ENCODE data around the gene KIF17. TPM values are rescaled to one million over a fixed set of nuclear protein-coding genes. Genes with fewer than 3 reads are reported as not detected.

Gene KIF17
- total RNA-seq, 2 donors from 2014 or later, result 0.68 to 3.2 TPM

- no peak overlapping the region for H3K4me3 ChIP-seq
- H3K27ac ChIP-seq, result no peak overlapping the region
- no peaks in the 10 kb centered on the region for H3K36me3 ChIP-seq
- H3K4me1 ChIP-seq (ENCODE audit: control insufficient read depth in 1 of 2, low read depth in 2 of 2), result no peaks in the 10 kb centered on the region
- no peaks in the 10 kb centered on the region for H3K9me3 ChIP-seq
- ATAC-seq (ENCODE audit: insufficient number of reproducible peaks, low FRiP score, low read depth) (no peak), DNase-seq (ENCODE audit: low spot score) (no peak)
- no peaks in the 10 kb centered on the region for H3K27me3 ChIP-seq (replicated peaks; ENCODE audit: insufficient read depth)
- TF ChIP-seq, protein P1, sequence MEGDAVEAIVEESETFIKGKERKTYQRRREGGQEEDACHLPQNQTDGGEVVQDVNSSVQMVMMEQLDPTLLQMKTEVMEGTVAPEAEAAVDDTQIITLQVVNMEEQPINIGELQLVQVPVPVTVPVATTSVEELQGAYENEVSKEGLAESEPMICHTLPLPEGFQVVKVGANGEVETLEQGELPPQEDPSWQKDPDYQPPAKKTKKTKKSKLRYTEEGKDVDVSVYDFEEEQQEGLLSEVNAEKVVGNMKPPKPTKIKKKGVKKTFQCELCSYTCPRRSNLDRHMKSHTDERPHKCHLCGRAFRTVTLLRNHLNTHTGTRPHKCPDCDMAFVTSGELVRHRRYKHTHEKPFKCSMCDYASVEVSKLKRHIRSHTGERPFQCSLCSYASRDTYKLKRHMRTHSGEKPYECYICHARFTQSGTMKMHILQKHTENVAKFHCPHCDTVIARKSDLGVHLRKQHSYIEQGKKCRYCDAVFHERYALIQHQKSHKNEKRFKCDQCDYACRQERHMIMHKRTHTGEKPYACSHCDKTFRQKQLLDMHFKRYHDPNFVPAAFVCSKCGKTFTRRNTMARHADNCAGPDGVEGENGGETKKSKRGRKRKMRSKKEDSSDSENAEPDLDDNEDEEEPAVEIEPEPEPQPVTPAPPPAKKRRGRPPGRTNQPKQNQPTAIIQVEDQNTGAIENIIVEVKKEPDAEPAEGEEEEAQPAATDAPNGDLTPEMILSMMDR (IDR thresholded peaks at IDR 0.05), result no peak
Measured at GRCh38 chr1:20709868-20710267, 7.9 kb downstream of the KIF17 start.

DNA sequence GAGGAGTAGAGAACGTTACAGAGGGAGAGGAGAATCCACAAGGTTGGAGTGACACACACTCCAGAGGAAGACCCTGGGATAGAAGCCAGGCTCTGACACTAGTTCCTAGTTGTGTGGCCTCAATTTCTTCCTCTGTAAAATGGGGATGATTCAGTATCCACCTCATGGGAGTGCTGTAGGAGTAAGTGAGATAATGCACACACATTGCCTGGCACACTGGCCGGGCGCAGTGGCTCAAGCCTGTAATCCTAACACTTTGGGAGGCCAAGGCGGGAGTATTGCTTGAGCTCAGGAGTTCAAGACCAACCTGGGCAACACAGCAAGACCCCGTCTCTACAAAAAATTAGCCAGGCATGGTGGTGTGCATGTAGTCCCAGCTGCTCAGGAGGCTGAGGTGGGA is 8.9 kb downstream of the KIF17 start:
- Histone ChIP-seq H3K4me3 (no peak overlapping the region), H3K27me3 (replicated peaks; ENCODE audit: insufficient read depth) (no peaks in the 10 kb centered on the region), H3K36me3 (no peaks in the 10 kb centered on the region), H3K9me3 (no peaks in the 10 kb centered on the region), H3K4me1 (ENCODE audit: control insufficient read depth in 1 of 2, low read depth in 2 of 2) (no peaks in the 10 kb centered on the region), H3K27ac (no peak overlapping the region)
- ATAC-seq (ENCODE audit: insufficient number of reproducible peaks, low FRiP score, low read depth) (no peak), DNase-seq (ENCODE audit: low spot score) (no peak)
- TF ChIP-seq, protein P1 (IDR thresholded peaks at IDR 0.05), result no peak

GRCh38 chr1:20708057-20708456 is 9.8 kb downstream of the KIF17 start:
- Histone ChIP-seq H3K4me1 (ENCODE audit: control insufficient read depth in 1 of 2, low read depth in 2 of 2) (no peaks in the 10 kb centered on the region), H3K4me3 (no peak overlapping the region)
- DNase-seq (ENCODE audit: low spot score), result no peak

DNA sequence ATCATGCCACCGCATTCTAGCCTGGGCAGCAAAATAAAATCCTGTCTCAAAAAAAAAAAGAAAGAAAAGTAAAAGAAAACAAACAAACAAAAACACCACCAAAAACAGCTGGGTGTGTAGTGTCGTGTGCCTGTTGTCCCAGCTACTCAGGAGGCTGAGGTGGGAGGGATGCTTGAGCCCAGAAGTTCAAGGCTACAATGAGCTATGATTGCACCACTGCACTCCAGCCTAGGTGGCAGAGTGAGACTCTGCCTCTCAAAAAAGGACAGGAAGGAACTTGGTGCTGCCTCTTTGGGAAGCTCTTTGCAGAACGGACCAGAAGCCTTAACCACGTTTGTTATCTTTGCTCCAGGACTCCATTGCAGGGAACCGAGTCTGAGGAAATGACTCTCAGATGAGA is 11.0 kb downstream of the KIF17 start:
- TF ChIP-seq, protein P1 (IDR thresholded peaks at IDR 0.05), result no peak
- DNase-seq (ENCODE audit: low spot score), result no peak
- H3K9me3 ChIP-seq, result no peaks in the 10 kb centered on the region
- ATAC-seq (ENCODE audit: insufficient number of reproducible peaks, low FRiP score, low read depth), result no peak
- H3K4me1 ChIP-seq (ENCODE audit: control insufficient read depth in 1 of 2, low read depth in 2 of 2), result no peaks in the 10 kb centered on the region
- H3K27ac ChIP-seq, result no peak overlapping the region
- no peaks in the 10 kb centered on the region for H3K36me3 ChIP-seq
- H3K4me3 ChIP-seq, result no peak overlapping the region
- H3K27me3 ChIP-seq (replicated peaks; ENCODE audit: insufficient read depth), result no peaks in the 10 kb centered on the region

More at GRCh38 chr1:20708057-20708456, 9.8 kb downstream of the KIF17 start:
- ATAC-seq (ENCODE audit: insufficient number of reproducible peaks, low FRiP score, low read depth), result no peak
- H3K27ac ChIP-seq, result no peak overlapping the region
- no peaks in the 10 kb centered on the region for H3K9me3 ChIP-seq
- no peaks in the 10 kb centered on the region for H3K36me3 ChIP-seq
- TF ChIP-seq, protein P1 (IDR thresholded peaks at IDR 0.05), result no peak
- H3K27me3 ChIP-seq (replicated peaks; ENCODE audit: insufficient read depth), result no peaks in the 10 kb centered on the region

GRCh38 chr1:20705203-20705755 is 12.5 kb downstream of the KIF17 start:
- DNase-seq (ENCODE audit: low spot score) (no peak), ATAC-seq (ENCODE audit: insufficient number of reproducible peaks, low FRiP score, low read depth) (no peak)

More at GRCh38 chr1:20705203-20705755, 12.5 kb downstream of the KIF17 start:
- no peaks in the 10 kb centered on the region for H3K4me1 ChIP-seq (ENCODE audit: control insufficient read depth in 1 of 2, low read depth in 2 of 2)
- H3K27ac ChIP-seq, result no peak overlapping the region
- H3K9me3 ChIP-seq, result no peaks in the 10 kb centered on the region
- TF ChIP-seq, protein P1 (IDR thresholded peaks at IDR 0.05), result no peak
- no peaks in the 10 kb centered on the region for H3K27me3 ChIP-seq (replicated peaks; ENCODE audit: insufficient read depth)
- H3K36me3 ChIP-seq, result no peaks in the 10 kb centered on the region
- H3K4me3 ChIP-seq, result no peak overlapping the region

All from thoracic aorta (tissue), 2 donors.